Psoas muscle (tissue), 8 donors: ENCODE measurements around the gene THRSP. TPM values are rescaled to one million over a fixed set of nuclear protein-coding genes. Genes with fewer than 3 reads are reported as not detected.
A peak's percentile ranks its signal among the peaks of the same experiment; 100 is the strongest.
"Not testable (repeated sequence)": the region's sequence is repeated elsewhere in the genome, so short reads cannot be mapped to it uniquely, and the experiment has no call there.

Experiments used
- ATAC-seq, 4 donors: fragments of 200-7000 bp; cut with Tn5 transposase; one replicate each; pipeline ENCODE4 v1.9.1; 2020; ENCODE audit warnings: moderate library complexity in 3 of 4, mild to moderate bottlenecking in 2 of 4
- DNase-seq, 2 donors: peaks; one replicate each; pipeline ENCODE4 v3.0.0-alpha.2; 2020
- H3K27ac ChIP-seq: fragments of 200-600 bp; one replicate; pipeline ENCODE4 v1.8.0; 2022
- H3K27me3 ChIP-seq, 3 donors: fragments of 200-600 bp in 1 of 3; one replicate each; pipeline versions ENCODE4 v1.6.1 to v1.8.0; 2013 to 2022; ENCODE audit warnings: low read length in 2 of 3, mild to moderate bottlenecking in 2 of 3, moderate library complexity in 1 of 3; ENCODE audit not compliant: insufficient read depth in 3 of 3
- H3K36me3 ChIP-seq, 2 donors: fragments of 200-600 bp in 1 of 2; one replicate each; pipeline versions ENCODE4 v1.6.1 to v1.8.0; 2013 to 2022; ENCODE audit warnings: low read depth in 1 of 2, mild to moderate bottlenecking in 1 of 2, moderate library complexity in 1 of 2; ENCODE audit not compliant: insufficient read depth in 1 of 2
- H3K4me1 ChIP-seq: fragments of 200-600 bp; one replicate; pipeline ENCODE4 v1.8.0; 2022
- H3K4me3 ChIP-seq: fragments of 200-600 bp; one replicate; pipeline ENCODE4 v1.8.0; 2022; ENCODE audit warnings: mild to moderate bottlenecking
- H3K9me3 ChIP-seq: fragments of 200-600 bp; one replicate; pipeline ENCODE4 v1.8.0; 2022
- WGBS, 3 donors: extraction: QIAGEN DNeasy Blood & Tissue Kit; methylation state at CpG; one replicate each; pipeline versions ENCODE4 v1.1.6 to v1.1.7; 2013; 5-methylcytosine and 5-hydroxymethylcytosine counted together
- intact Hi-C, 2 donors: fragments of 100-400 bp; cut with DNase I; formaldehyde crosslinking; loops; one replicate each; pipeline versions ENCODE4 v1.11.0 to v1.14.2; 2022
- polyA plus RNA-seq, 3 donors: library from polyadenylated mRNA; stranded (reverse); fragments of 200-250 nt; gene quantifications; one replicate each; pipeline ENCODE4 v1.2.3, GENCODE V29; 2013
- total RNA-seq, 4 donors: library from RNA; stranded (reverse); fragmentation: NEBNext Ultra II Directional in 2 of 4; extraction: Animal tissue kit (Norgen Biotek cat#: 25700) in 2 of 4; gene quantifications; one replicate each; pipeline versions ENCODE4 v1.2.1 to v1.2.4, GENCODE V29; 2021 to 2023
- TF ChIP-seq, protein P1 (sequence below): fragments of 200-600 bp; IDR thresholded peaks from one replicate; pipeline ENCODE4 v1.8.0; 2022; ENCODE audit warnings: antibody characterized with exemption
- donor health status: healthy with polysubstance abuse.
- donor health status: DM: no; HTN: no; CAD: no; lungs with moderate emphysema.
- donor health status: Bipolar disorder and iron deficiency.
- donor health status: healthy.
- donor health status: DM: yes; HTN: yes; CAD: no.
- donor health status: DM: no; HTN: no; CAD: no.
- donor health status: DM: no; HTN: no; CAD: no.
- donor health status: DM: yes; HTN: yes; CAD: no.

THRSP gene
- total and polyA plus RNA-seq, 7 donors: 0.24 to 7.2 (median 2.2) TPM

DNA sequence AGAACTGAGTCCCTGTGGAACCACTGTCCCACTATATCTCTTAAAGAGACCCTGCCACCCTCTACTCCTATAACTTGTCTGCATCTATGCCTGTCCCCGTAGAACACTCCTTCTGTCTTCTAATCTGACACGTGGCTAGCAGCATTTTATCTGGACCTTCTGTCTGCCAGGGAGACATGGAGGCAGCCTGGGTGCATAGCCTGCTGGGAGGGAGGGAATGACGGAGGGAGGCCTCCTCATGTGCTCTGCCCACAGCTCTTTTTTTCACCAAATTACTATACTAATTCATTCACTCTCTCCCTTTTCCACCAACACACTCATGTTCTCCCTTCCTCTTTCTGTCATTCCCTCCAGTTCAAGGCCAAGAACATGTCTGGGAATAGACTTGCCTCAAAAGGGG, 7.6 kb upstream of the THRSP start:
- no peaks in the 10 kb centered on the region for H3K9me3 ChIP-seq
- peaks cover 9% of the 10 kb centered on the region for H3K4me1 ChIP-seq
- no peaks in the 10 kb centered on the region for H3K36me3 ChIP-seq
- WGBS, 3 donors: 38 to 73% (median 45%) methylated on average over 3 of the region's 3 CpGs
- ATAC-seq: no peak
- TF ChIP-seq, protein P1, sequence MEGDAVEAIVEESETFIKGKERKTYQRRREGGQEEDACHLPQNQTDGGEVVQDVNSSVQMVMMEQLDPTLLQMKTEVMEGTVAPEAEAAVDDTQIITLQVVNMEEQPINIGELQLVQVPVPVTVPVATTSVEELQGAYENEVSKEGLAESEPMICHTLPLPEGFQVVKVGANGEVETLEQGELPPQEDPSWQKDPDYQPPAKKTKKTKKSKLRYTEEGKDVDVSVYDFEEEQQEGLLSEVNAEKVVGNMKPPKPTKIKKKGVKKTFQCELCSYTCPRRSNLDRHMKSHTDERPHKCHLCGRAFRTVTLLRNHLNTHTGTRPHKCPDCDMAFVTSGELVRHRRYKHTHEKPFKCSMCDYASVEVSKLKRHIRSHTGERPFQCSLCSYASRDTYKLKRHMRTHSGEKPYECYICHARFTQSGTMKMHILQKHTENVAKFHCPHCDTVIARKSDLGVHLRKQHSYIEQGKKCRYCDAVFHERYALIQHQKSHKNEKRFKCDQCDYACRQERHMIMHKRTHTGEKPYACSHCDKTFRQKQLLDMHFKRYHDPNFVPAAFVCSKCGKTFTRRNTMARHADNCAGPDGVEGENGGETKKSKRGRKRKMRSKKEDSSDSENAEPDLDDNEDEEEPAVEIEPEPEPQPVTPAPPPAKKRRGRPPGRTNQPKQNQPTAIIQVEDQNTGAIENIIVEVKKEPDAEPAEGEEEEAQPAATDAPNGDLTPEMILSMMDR: no peak
- DNase-seq: no peak
- intact Hi-C loops: no loop called here
- H3K27ac ChIP-seq: no peak overlapping the region
- H3K27me3 ChIP-seq: no peaks in the 10 kb centered on the region
- H3K4me3 ChIP-seq: no peak overlapping the region

GRCh38 chr11:78057462-78058055, 6.1 kb upstream of the THRSP start:
- WGBS, 3 donors: 73 to 85% (median 74%) methylated on average over 10 of the region's 10 CpGs
- intact Hi-C loops: no loop called here

DNA sequence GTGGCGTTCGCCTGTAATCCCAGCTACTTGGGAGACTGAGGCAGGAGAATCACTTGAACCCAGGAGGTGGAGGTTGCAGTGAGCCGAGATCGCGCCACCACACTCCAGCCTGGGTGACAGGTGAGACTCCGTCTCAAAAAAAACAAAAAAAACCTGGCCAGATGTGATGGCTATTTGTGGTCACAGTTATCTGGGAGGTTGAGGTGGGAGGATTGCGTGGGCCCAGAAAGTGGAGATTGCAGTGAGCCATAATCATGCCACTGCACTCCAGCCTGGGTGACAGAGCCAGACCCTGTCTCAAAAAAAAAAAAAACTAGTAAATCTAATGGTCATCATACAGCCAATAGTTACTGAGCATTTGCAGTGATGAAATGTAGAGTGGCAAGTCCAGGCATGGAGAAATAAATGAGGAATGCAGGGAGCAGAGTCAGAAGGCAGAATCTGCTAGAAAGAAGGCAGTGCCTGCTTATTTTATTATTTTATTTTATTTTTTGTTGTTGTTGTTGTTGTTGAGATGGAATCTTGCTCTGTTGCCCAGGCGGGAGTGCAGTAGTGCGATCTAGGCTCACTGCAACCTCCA, 3.8 kb upstream of the THRSP start:
- H3K27ac ChIP-seq, H3K9me3 ChIP-seq, DNase-seq, H3K4me3 ChIP-seq, H3K27me3 ChIP-seq, H3K36me3 ChIP-seq, ATAC-seq: not testable (repeated sequence)
- H3K4me1 ChIP-seq: peaks cover 39% of the 10 kb centered on the region
- intact Hi-C loops: loop anchor here in 1 of 2 donors (5.0 kb wide), 1 partner anchor 127 kb away; the partner anchor contains the start of genes KCTD21 and USP35
- WGBS, 3 donors: 86 to 95% (median 89%) methylated on average over 9 of the region's 9 CpGs

More at GRCh38 chr11:78057462-78058055, 6.1 kb upstream of the THRSP start:
- no peak overlapping the region for H3K27ac ChIP-seq
- H3K4me3 ChIP-seq: no peak overlapping the region
- TF ChIP-seq, protein P1: no peak
- no peaks in the 10 kb centered on the region for H3K36me3 ChIP-seq
- H3K4me1 ChIP-seq: peaks cover 20% of the 10 kb centered on the region
- ATAC-seq: no peak
- H3K27me3 ChIP-seq: no peaks in the 10 kb centered on the region
- no peaks in the 10 kb centered on the region for H3K9me3 ChIP-seq
- DNase-seq: no peak

DNA sequence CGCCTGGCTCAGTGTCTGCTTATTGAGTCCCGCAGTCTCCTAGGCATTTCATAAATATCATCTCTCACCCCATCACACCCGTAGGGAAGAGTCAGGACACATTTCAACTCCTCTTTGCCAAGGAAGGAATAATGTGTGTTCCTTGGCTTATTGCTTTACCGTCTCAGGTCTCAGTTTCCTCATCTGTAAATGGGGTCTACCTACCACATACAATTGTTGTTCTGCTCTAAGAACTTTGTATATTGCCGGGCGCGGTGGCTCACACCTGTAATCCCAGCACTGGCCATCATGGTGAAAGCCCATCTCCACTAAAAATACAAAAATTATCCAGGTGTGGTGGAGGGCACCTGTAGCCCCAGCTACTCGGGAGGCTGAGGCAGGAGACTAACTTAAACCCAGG, 3.1 kb upstream of the THRSP start:
- intact Hi-C loops: loop anchor here in 1 of 2 donors (5.0 kb wide), 1 partner anchor 127 kb away; the partner anchor contains the start of genes KCTD21 and USP35
- Histone ChIP-seq H3K4me1 (peaks cover 39% of the 10 kb centered on the region), H3K9me3 (no peaks in the 10 kb centered on the region), H3K27ac (peak overlapping the region; percentile 80), H3K4me3 (no peak overlapping the region), H3K27me3 (no peaks in the 10 kb centered on the region), H3K36me3 (no peaks in the 10 kb centered on the region)
- no peak for ATAC-seq
- no peak for DNase-seq
- TF ChIP-seq, protein P1: no peak
- 62 to 86% (median 66%) methylated on average over 8 of the region's 8 CpGs for WGBS, 3 donors

DNA sequence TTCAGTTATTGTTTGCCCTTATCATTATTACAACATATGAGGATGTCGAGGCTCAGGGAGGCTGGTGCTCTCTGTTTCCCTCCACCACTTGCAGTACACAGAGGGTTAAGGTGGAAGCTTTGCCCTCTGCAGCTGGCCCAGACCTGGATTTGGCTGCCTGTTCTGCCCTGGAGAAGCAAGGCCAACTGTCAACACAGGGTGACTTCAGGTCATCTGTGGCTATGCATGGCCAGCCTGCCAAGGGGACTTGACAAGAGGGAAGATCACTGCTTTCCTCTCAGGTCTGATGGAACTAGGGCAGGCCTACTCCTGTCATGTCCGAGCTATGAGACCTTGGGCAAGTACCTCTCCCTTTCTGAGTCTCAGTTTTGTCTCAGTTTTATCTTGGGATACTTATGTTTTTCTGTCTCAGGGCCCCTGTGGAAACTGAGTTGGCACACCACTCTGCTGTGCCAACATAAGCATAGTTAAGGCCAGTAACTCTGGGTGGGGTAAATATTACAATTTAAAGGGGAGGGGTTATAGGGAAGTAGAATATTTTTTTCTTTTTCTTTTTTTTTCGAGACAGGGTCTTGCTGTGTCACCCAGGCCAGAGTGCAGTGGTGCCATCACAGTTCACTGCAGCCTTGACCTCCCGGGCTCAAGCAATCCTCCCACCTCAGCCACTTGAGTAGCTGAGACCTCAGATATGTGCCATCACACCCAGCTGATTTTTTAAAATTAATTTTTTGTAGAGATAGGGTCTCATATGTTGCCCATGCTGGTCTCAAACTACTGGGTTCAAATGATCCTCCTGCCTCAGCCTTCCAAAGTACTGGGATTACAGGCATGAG, 2.4 kb upstream of the THRSP start:
- Histone ChIP-seq H3K9me3 (no peaks in the 10 kb centered on the region), H3K4me1 (peaks cover 39% of the 10 kb centered on the region), H3K4me3 (no peak overlapping the region), H3K27me3 (no peaks in the 10 kb centered on the region), H3K36me3 (no peaks in the 10 kb centered on the region), H3K27ac (peak overlapping the region; percentile 80)
- peak; percentile 87 to 89 (median 88) for ATAC-seq
- intact Hi-C loops: loop anchor here in 1 of 2 donors (5.0 kb wide), 1 partner anchor 126 kb away; the partner anchor contains the start of genes KCTD21 and USP35
- WGBS, 3 donors: 35 to 45% (median 39%) methylated on average over 4 of the region's 4 CpGs
- DNase-seq: peak; percentile 45 to 87
- TF ChIP-seq, protein P1: no peak
